ENCODE data around the gene HLA-DMB. TPM values are rescaled to one million over a fixed set of nuclear protein-coding genes. Genes with fewer than 3 reads are reported as not detected.

HLA-DMB gene
- not detected in 2 replicates for total RNA-seq
- not detected for polyA plus RNA-seq (2012)

DNA sequence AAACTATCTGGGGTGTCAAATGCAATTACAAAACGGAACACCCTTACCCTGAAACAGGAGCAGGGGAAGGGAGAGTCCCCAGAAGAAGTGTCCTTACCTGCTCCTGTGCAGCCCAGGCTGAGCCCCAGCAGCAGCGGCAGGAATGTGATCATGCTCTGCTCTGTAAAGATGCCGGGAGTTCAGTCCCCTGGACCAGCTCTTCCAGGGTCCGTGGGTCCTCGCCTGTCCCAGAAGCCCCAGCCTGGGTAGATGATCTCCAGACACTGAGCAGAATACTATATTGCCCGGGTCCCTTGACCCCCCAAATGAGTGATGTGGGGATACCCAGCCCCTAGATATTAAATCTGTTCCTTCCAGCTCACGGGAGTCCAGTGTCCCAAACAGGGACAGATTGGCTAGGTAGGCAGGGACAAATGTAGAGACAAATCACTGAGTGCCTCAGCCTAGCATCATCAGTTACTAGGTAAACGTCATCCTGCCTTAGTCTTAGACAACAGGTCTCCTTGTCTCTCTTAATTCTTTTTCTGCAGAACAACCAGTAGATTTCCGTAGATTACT lies at the start of gene HLA-DMB:
TSS of gene HLA-DMB (minus strand) at position 373 of the 558 bp plus-strand sequence. CDS start at position 152, 221 bp downstream.
- DNase-seq (ENCODE audit: low read depth): peak; percentile 79

DNA sequence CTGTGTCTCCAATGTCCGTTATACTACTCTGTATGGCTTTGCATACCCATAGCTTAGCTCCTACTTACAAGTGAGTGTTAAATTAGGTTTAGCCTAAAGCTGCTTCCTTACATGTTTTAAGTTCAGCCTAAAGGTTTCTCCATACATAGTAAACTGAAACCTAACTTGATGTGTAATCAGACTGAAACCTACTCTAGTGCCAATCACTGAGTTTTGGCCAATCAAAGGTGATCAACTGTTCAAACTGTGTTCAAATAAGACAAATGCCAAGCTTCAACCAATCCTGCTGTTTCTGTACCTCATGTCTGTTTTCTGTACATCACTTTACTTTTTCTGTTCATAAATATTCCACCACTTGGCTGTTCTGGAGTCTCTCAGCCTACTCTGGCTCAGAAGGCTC lies 48.5 kb upstream of the HLA-DMB start:
- no peak for DNase-seq (ENCODE audit: low read depth)

DNA sequence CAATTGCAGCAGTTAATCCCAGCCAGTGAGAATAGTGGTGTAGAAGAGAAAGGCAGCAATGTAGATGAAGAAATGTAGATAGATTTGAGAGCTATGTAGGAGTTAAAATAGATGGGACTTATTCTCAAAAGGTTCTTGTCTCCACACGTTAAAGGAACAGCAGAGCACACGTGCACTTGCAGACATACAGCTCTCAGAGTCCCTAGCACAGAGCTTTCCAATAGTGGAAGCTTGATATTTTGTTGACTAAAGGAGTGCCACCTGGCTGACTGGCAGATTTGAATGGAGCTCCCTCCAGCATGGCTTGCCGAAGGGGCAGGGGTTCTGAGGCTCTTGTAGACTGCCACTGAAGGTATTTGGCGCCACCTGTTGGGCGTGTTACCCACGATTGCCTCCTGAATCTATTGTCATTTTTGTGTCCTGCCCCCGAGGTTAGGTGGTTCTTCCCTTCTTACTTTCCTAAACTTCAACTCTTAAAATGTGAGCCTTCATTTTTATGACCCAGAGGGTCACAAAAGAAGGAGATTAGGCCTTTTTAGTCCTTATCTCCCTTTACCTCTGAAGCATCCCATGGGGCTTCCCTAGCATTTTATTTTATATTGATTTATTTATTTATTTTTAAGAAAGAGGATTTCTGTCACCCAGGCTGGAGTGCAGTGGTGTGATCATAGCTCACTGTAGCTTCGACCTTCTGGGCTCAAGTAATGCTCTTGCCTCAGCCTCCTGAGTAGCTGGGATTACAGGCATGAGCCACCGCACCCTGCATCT lies 44.0 kb upstream of the HLA-DMB start:
- peak; percentile 88 for DNase-seq (ENCODE audit: low read depth)

- no peak for DNase-seq (ENCODE audit: low read depth)
Observed at GRCh38 chr6:32983964-32984621, 43.3 kb upstream of the HLA-DMB start.

DNA sequence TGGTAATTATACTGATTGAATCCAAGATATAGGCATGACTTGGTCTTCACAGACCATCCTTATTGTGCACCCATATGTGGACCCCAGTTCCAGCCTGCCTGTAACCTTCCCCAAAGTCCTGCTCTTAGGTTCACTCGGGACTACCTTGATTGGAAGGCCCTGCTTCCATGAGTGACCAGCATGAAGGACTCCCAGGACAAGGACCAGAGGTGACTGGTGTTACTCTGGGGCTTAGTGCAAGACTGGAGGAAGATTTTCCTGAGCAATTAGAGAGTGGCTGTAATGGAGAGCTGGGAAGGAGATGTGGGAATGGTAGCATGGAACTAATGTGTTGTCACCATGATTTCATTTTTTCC lies 42.6 kb upstream of the HLA-DMB start:
- peak; percentile 6 for DNase-seq (ENCODE audit: low read depth)

DNA sequence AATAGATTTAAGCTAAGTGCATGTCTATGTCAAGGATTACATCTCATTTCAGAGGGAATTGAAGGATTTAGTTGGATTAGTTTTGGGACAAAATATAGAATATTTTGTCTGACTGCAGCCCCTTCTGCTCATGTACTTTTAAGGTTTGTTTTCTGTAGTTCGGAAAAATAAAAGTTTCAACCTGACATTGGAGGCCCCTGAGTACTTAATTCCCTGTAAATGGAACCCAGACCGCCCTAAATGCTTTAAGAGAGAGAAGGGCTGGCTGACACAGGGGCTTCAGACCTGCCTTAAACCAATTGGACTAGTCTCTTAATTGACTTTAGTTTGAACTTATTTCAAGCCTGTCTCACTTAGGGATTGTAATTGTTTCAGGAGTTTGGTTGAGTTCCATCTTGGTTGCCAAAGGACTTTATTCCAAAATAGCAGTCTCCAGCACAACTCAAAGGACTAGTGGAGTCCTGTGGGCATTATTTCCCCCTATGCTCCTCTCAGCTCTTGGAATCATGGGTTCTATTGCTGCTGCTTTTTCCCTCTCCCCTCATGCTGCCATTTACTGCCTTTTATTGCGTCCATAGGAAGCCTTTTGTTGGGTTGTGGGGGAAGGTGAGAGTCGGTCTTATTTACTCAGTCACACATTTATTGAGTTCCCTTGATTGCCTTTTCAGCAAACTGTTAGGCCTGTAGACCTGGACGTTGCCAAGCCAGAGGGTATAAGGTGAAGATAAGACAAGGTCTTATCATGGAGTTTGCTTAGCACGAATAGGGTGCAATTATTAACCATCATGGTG lies 42.1 kb upstream of the HLA-DMB start:
- DNase-seq (ENCODE audit: low read depth): peak; percentile 4

DNA sequence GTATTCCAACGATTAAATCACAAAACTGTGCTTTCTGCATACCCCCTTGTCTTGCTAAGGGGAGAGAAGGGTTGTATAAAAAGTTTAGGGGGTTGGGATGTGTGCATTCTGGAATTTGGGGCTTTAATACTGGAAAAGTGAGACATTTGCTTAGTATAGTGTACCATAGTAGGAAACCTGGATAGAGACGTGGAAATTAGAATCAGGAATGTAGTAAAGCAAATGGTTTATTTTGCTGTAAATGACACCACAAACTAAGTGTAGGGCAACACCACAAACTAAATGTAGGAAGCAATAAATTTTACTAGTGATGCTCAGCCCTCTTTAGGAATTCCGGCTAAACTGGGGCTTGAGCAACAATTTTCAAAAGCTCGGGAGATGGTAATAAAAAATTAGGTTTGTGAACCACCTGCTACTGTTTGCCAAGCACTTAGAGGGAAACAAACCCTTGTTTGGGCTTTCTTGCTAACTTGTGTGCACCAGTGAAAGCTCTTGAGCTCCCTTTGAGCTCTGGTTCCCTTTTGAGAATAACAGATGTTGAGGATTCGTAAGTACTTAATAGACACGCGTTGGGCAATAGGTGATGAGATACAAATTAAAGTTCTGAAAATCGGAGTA lies 41.4 kb upstream of the HLA-DMB start:
- DNase-seq (ENCODE audit: low read depth): peak; percentile 27

DNA sequence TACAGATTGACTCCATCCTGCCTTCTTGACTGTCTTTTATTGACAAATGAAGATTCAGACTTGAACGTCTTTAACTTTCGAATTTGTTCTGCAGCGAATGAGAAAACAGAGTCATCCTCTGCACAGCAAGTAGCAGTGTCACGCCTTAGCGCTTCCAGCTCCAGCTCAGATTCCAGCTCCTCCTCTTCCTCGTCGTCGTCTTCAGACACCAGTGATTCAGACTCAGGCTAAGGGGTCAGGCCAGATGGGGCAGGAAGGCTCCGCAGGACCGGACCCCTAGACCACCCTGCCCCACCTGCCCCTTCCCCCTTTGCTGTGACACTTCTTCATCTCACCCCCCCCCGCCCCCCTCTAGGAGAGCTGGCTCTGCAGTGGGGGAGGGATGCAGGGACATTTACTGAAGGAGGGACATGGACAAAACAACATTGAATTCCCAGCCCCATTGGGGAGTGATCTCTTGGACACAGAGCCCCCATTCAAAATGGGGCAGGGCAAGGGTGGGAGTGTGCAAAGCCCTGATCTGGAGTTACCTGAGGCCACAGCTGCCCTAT lies 39.7 kb upstream of the HLA-DMB start:
- no peak for DNase-seq (ENCODE audit: low read depth)

GRCh38 chr6:32979720-32980487 lies 39.1 kb upstream of the HLA-DMB start:
- DNase-seq (ENCODE audit: low read depth): no peak

- DNase-seq (ENCODE audit: low read depth): no peak
Observed at GRCh38 chr6:32977953-32978324, 37.1 kb upstream of the HLA-DMB start.

GRCh38 chr6:32977272-32977952 lies 36.6 kb upstream of the HLA-DMB start:
- no peak for DNase-seq (ENCODE audit: low read depth)

DNA sequence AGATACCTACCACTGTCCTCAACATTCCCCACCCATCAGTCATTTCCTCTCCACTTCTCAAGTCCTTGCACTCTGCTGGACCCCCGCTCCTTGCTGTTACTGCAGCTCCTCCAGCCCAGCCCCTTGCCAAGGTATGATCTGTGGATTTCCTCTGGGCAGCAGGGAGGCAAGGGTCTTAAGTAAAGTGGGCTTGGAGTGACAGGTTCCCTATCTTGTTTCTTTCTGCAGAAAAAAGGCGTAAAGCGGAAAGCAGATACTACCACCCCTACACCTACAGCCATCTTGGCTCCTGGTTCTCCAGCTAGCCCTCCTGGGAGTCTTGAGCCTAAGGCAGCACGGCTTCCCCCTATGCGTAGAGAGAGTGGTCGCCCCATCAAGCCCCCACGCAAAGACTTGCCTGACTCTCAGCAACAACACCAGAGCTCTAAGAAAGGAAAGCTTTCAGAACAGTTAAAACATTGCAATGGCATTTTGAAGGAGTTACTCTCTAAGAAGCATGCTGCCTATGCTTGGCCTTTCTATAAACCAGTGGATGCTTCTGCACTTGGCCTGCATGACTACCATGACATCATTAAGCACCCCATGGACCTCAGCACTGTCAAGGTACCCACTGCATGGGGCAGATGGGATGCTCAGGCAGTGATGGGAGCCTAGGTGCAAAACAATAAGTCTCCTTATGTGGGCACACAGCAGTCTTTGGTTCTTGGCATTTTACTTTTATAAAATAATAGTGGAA lies 35.7 kb upstream of the HLA-DMB start:
- DNase-seq (ENCODE audit: low read depth): no peak

- DNase-seq (ENCODE audit: low read depth): no peak
Observed at GRCh38 chr6:32975886-32976285, 35.1 kb upstream of the HLA-DMB start.

DNA sequence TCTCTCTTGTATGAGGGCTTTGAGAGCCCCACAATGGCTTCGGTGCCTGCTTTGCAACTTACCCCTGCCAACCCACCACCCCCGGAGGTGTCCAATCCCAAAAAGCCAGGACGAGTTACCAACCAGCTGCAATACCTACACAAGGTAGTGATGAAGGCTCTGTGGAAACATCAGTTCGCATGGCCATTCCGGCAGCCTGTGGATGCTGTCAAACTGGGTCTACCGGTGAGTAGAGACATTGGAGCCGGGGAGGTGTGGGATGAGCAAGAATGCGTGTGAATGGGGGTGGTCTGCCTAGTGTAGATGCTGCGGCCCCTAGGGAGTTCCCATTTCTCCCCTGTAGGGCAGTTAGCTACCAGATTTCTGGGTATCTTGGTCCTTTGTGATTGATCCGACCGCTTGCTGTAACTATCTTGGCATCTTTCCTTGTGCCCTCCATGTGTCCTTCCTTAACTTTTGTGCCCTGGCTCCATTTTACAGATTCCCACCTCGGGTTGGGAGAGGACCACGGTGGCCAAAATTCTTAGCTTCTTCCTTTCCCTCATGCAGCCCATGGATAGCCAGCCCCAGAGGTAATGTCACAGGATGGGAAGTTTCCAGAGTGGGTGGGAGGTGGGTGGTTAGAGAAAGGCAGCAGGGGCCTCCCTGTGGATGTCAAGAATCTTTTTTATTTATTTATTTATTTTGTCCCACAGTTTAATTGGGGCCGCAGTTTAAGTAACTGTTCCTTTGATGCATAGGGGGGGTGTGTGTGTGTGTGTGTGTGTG lies 33.9 kb upstream of the HLA-DMB start:
- DNase-seq (ENCODE audit: low read depth): peak; percentile 11

GRCh38 chr6:32974016-32974333 lies 33.1 kb upstream of the HLA-DMB start:
- DNase-seq (ENCODE audit: low read depth): peak; percentile 55

DNA sequence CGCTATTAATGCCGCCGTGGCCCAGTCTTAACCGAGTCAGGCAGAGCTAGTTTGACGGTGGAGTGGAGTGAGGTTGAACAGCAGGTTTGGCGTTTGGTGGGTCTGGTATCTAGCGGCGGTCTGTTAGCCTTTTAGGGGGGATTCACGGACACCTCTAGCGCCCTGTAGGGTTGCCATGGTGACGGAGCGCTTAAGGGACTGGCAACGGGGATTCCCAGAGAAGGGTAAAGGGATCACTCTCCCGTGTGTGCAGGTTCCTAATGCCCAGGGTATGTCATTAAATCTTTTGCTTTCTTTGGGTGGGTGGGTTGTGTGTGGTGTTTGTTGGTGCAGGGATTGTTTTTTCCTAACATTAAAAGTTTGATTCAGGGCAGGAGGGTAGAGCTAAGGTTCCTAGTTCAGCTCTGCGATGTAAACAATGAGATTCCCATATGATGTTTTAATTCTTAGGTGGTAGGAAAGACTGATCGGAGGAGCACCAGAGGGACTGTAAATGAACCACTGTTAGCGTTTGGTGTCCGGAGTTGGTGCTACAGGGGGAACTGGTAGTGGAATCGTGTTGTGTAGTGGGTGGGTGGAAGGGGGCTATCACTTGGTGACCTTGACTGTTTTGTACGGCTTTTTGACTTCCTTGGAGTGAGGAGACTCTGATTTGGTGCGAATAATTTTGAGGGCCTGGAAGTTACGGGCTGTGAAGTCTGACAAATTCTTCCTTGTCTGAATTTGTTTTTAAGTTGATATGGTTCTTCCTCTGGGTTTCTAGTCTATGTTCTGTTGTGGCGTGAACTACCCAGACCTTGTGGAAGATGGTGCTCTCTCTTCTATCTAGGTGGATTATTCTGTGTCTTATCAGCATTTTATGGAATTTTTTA lies 32.6 kb upstream of the HLA-DMB start:
- DNase-seq (ENCODE audit: low read depth): peak; percentile 49
